Stimulated activated CD4-positive, alpha-beta T cell treated with anti-CD3 and anti-CD28 coated beads, Interleukin-4, amount 100 ng/mL, for 1 hour (primary cell): ENCODE measurements around the gene LRIF1.
"Not testable (repeated sequence)": the region's sequence is repeated elsewhere in the genome, so short reads cannot be mapped to it uniquely, and the experiment has no call there.

Experiments used
- DNase-seq: peaks from one replicate; pipeline ENCODE4 v3.0.0-alpha.2; 2020

Gene LRIF1

GRCh38 chr1:110948038-110948810 lies 15.5 kb downstream of the LRIF1 start:
- no peak for DNase-seq

GRCh38 chr1:110945626-110946025 lies 18.1 kb downstream of the LRIF1 start:
- DNase-seq, result no peak

- DNase-seq, result no peak
These were observed 18.9 kb downstream of the LRIF1 start for GRCh38 chr1:110944806-110945205.

GRCh38 chr1:110936567-110936966 lies 27.2 kb downstream of the LRIF1 start:
- no peak for DNase-seq

GRCh38 chr1:110931097-110931496 lies 32.6 kb downstream of the LRIF1 start:
- not testable (repeated sequence) for DNase-seq

- DNase-seq, result no peak
These were observed 34.8 kb downstream of the LRIF1 start for GRCh38 chr1:110928904-110929303.

GRCh38 chr1:110928191-110928590 lies 35.5 kb downstream of the LRIF1 start:
- no peak for DNase-seq

GRCh38 chr1:110927484-110928075 lies 36.1 kb downstream of the LRIF1 start:
- no peak for DNase-seq

GRCh38 chr1:110921953-110922352 lies 41.8 kb downstream of the LRIF1 start:
- DNase-seq, result no peak

GRCh38 chr1:110918016-110918415 lies 45.7 kb downstream of the LRIF1 start:
- DNase-seq, result no peak

GRCh38 chr1:110916669-110917306 lies 46.9 kb downstream of the LRIF1 start:
- DNase-seq, result peak; percentile 16

GRCh38 chr1:110916274-110916668 lies 47.5 kb downstream of the LRIF1 start:
- DNase-seq, result no peak

- DNase-seq, result no peak
These were observed 47.9 kb downstream of the LRIF1 start for GRCh38 chr1:110915804-110916203.

GRCh38 chr1:110914676-110915075 lies 49.0 kb downstream of the LRIF1 start:
- no peak for DNase-seq

GRCh38 chr1:110912784-110913183 lies 50.9 kb downstream of the LRIF1 start:
- no peak for DNase-seq

GRCh38 chr1:110903853-110904500 lies 59.7 kb downstream of the LRIF1 start:
- DNase-seq, result no peak

GRCh38 chr1:110902820-110903463 lies 60.8 kb downstream of the LRIF1 start:
- no peak for DNase-seq

- no peak for DNase-seq
These were observed 64.3 kb downstream of the LRIF1 start for GRCh38 chr1:110899458-110899843.

- no peak for DNase-seq
These were observed 64.8 kb downstream of the LRIF1 start for GRCh38 chr1:110898734-110899457.

GRCh38 chr1:110897681-110898080 lies 66.0 kb downstream of the LRIF1 start:
- no peak for DNase-seq
